HUES64 (cell line): ENCODE results near the gene CDK5R2.

ENCODE experiments used
- H3K27ac ChIP-seq: 2 replicates; pipeline ENCODE4 v1.7.0; 2013; ENCODE audit warnings: low read depth, low read length, inconsistent platforms
- H3K27me3 ChIP-seq: 2 replicates; pipeline ENCODE4 v1.6.1; 2013; ENCODE audit warnings: mild to moderate bottlenecking, low read length; ENCODE audit not compliant: insufficient read depth
- H3K36me3 ChIP-seq: 2 replicates; pipeline ENCODE4 v1.6.1; 2013; ENCODE audit warnings: mild to moderate bottlenecking, low read length; ENCODE audit not compliant: insufficient read depth
- H3K4me1 ChIP-seq: 2 replicates; pipeline ENCODE4 v1.6.1; 2013; ENCODE audit warnings: mild to moderate bottlenecking, low read length, moderate library complexity; ENCODE audit not compliant: insufficient read depth
- H3K4me3 ChIP-seq: 2 replicates; pipeline ENCODE4 v1.5.1; 2013; ENCODE audit warnings: mild to moderate bottlenecking, low read length, moderate library complexity
- H3K9ac ChIP-seq: 2 replicates; pipeline ENCODE4 v1.6.1; 2013; ENCODE audit warnings: mild to moderate bottlenecking, low read depth, low read length
- H3K9me3 ChIP-seq: 2 replicates; pipeline ENCODE4 v1.6.1; 2013; ENCODE audit warnings: low read depth, low read length; ENCODE audit not compliant: insufficient read depth
- WGBS: fragments of 150-250, 120-280 bp; methylation state at CpG from one replicate; pipeline ENCODE4 v1.1.7; 2013; ENCODE audit warnings: missing lambda C conversion rate; 5-methylcytosine and 5-hydroxymethylcytosine counted together

The CDK5R2 gene

GRCh38 chr2:218952160-218952559 lies 7.3 kb upstream of the CDK5R2 start:
- Histone ChIP-seq H3K4me1 (no peaks in the 10 kb centered on the region), H3K36me3 (no peaks in the 10 kb centered on the region), H3K27ac (no peak overlapping the region), H3K27me3 (peaks cover 45% of the 10 kb centered on the region), H3K4me3 (no peak overlapping the region), H3K9me3 (no peaks in the 10 kb centered on the region), H3K9ac (no peak overlapping the region)
- 96% methylated on average over 7 of the region's 7 CpGs for WGBS

DNA sequence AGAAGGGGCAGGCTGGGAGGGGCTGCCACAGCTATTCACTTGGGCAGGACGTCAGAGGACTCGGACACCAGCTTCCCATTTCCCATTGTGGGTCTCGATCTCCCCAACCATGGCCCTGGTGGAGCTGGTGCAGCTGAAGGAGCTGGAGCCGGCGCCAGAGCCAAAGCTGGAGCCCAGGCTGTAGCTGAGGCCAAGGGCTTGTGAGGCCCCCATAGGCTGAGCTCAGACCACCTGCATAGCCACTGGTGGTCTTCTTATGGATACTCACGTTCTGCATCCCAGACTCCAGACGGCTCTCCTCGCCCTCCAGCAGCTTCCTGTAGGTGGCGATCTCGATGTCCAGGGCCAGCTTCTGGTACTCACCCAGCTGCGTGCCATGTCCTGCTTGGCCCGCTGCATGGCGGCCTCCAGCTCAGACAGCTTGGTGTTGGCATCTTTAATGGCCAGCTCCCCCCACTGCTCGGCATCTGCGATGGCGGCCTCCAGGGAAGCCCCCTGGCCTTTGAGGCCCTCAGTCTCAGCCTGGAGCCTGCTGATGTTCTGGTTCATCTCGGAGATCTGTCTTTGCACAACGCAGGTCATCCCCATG lies 6.0 kb upstream of the CDK5R2 start:
- Histone ChIP-seq H3K27ac (no peak overlapping the region), H3K4me3 (no peak overlapping the region), H3K27me3 (peaks cover 58% of the 10 kb centered on the region), H3K9me3 (no peaks in the 10 kb centered on the region), H3K36me3 (no peaks in the 10 kb centered on the region), H3K4me1 (no peaks in the 10 kb centered on the region), H3K9ac (no peak overlapping the region)
- 69% methylated on average over 18 of the region's 18 CpGs for WGBS

DNA sequence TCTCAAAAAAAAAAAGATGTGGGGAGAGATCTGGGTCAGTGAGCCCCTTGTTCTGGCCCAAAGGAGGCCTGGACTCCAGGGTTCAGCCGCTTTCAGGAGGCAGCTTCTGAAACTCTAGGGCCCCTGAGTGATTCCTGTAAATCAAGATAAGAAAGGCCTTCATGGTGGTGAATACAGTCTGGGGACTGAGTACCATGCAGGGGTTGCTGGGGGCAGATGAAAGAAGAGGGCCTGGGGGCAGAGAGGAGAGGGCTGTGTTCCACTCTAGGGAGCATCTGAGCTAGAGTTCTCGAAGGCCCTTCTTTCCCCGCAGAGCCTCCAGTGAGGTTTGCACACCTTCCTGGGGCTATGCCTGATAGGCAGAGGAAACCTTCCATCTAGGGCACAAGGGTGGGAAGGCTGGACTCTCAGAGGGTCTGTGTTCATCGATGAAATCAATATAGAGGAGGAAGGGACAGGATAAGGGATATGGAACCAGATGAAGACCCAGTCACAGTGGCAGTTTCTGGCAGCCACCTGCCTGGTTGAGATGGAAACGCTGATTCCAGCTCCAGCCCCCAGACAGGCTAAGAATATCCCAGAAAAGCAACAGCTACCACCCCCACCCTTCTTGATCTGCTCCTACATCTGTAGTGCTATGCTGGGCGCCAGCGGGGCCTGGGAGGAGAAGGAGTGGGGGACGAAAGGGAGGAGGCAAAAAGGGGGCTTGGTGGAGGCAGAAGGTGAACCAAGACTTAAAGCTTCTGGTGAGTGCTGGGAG lies 4.7 kb upstream of the CDK5R2 start:
- 77% methylated on average over 8 of the region's 8 CpGs for WGBS
- no peak overlapping the region for H3K4me3 ChIP-seq
- H3K27me3 ChIP-seq, result peaks cover 63% of the 10 kb centered on the region
- H3K9ac ChIP-seq, result no peak overlapping the region
- H3K36me3 ChIP-seq, result no peaks in the 10 kb centered on the region
- no peaks in the 10 kb centered on the region for H3K4me1 ChIP-seq
- no peak overlapping the region for H3K27ac ChIP-seq
- no peaks in the 10 kb centered on the region for H3K9me3 ChIP-seq

GRCh38 chr2:218956039-218956438 lies 3.4 kb upstream of the CDK5R2 start:
- Histone ChIP-seq H3K36me3 (no peaks in the 10 kb centered on the region), H3K4me3 (no peak overlapping the region), H3K4me1 (peaks cover 2% of the 10 kb centered on the region; the same call in 1 of the 2 replicates), H3K27ac (no peak overlapping the region), H3K9me3 (no peaks in the 10 kb centered on the region), H3K27me3 (peaks cover 71% of the 10 kb centered on the region), H3K9ac (no peak overlapping the region)
- WGBS, result 77% methylated on average over 1 of the region's 1 CpG

- 83% methylated on average over 4 of the region's 4 CpGs for WGBS
- H3K27me3 ChIP-seq, result peaks cover 87% of the 10 kb centered on the region
- H3K4me1 ChIP-seq, result peaks cover 6% of the 10 kb centered on the region; the same call in 1 of the 2 replicates
- H3K9ac ChIP-seq, result no peak overlapping the region
- no peaks in the 10 kb centered on the region for H3K36me3 ChIP-seq
- H3K9me3 ChIP-seq, result no peaks in the 10 kb centered on the region
- H3K27ac ChIP-seq, result no peak overlapping the region
- H3K4me3 ChIP-seq, result no peak overlapping the region
These were observed 1.8 kb upstream of the CDK5R2 start for GRCh38 chr2:218957671-218958070.

- no peaks in the 10 kb centered on the region for H3K9me3 ChIP-seq
- 100% methylated on average over 1 of the region's 1 CpG for WGBS
- no peak overlapping the region for H3K9ac ChIP-seq
- no peak overlapping the region for H3K27ac ChIP-seq
- no peaks in the 10 kb centered on the region for H3K36me3 ChIP-seq
- peaks cover 6% of the 10 kb centered on the region; the same call in 1 of the 2 replicates for H3K4me1 ChIP-seq
- peak overlapping the region; percentile 85; the same call in 1 of the 2 replicates for H3K4me3 ChIP-seq
- peaks cover 88% of the 10 kb centered on the region for H3K27me3 ChIP-seq
These were observed 1.2 kb upstream of the CDK5R2 start for GRCh38 chr2:218958276-218958675.

- whole genome bisulfite sequencing, result 1% methylated on average over 67 of the region's 67 CpGs
- no peaks in the 10 kb centered on the region for H3K36me3 ChIP-seq
- H3K27ac ChIP-seq, result no peak overlapping the region
- peaks cover 77% of the 10 kb centered on the region for H3K27me3 ChIP-seq
- H3K4me1 ChIP-seq, result peaks cover 19% of the 10 kb centered on the region
- no peak overlapping the region for H3K9ac ChIP-seq
- no peaks in the 10 kb centered on the region for H3K9me3 ChIP-seq
- peak overlapping the region; percentile 85 for H3K4me3 ChIP-seq
These were observed 369 bp downstream of the CDK5R2 start for GRCh38 chr2:218959761-218960308.

GRCh38 chr2:218960309-218961165 lies 1.1 kb downstream of the CDK5R2 start:
- WGBS, result 3% methylated on average over 87 of the region's 87 CpGs
- H3K27me3 ChIP-seq, result peaks cover 70% of the 10 kb centered on the region

DNA sequence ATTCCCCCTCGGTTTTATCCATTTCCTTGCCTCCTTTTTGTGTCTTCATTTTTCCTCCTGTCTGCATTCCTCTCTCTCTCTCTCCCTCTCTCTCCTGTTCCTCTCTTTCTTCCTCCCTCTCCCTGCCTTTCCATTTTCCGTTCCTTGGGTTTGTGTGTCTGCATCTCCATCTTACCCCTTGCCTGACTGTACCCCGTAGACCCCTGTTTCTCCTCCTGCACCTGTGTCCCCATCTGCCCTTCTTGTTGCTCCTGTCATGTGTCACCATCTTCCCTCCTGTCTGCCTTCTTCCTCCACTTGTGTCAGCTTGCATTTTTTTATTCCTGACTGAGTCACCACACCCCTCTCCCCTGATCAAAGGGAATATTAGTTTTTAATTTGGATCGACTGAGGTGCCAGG lies 1.8 kb downstream of the CDK5R2 start:
- Histone ChIP-seq H3K4me1 (peaks cover 19% of the 10 kb centered on the region), H3K4me3 (no peak overlapping the region), H3K27ac (no peak overlapping the region), H3K36me3 (no peaks in the 10 kb centered on the region), H3K9me3 (no peaks in the 10 kb centered on the region), H3K9ac (no peak overlapping the region), H3K27me3 (peaks cover 64% of the 10 kb centered on the region)
- 16% methylated on average over 4 of the region's 4 CpGs for WGBS

More at GRCh38 chr2:218960309-218961165, 1.1 kb downstream of the CDK5R2 start:
- H3K4me3 ChIP-seq, result peak overlapping the region; percentile 85
- H3K36me3 ChIP-seq, result no peaks in the 10 kb centered on the region
- no peak overlapping the region for H3K27ac ChIP-seq
- no peaks in the 10 kb centered on the region for H3K9me3 ChIP-seq
- H3K4me1 ChIP-seq, result peaks cover 19% of the 10 kb centered on the region
- no peak overlapping the region for H3K9ac ChIP-seq

DNA sequence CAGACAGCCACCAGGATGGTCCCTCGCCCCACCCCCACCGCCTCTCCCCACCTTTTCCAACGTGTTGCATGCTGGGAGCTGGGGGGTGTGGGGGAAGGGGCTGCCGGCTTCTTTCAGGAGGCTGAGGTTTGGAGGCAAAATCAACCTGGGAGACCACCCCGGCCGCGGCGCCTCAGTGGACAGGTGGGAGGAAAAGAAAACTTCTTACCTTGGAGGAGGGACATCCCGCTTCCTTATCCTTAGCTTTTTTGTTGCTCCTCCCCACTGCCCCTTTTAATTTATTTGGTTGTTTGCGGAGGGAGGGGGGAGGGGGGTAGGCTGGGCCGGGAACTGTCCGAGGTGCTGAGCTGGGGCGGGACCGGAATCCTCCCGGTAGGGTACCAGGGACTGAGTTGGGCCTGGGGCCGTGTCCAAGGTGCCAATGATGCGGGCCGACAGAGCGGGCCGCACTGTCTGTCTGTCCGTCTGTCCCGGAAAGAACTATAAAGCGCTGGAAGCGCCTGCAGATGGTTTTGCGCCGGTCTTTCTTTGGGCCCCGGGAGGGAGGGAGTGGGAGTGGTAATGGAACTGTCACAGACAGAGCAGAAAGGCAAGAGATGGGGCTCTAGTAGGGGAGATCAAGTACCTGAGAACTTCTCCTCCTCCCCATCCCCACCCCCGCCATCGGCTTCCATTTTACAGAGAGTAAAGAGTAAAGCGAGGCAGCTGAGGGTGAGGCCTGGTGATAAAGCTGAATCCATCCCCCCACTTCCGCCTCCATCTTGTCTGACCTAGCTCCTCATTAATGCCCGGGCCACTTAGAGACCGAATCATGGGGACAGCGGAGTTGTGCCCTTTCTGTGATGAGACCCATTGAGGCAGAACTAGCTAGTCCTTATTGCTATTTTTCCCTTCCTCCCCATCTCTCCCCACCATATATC lies 2.4 kb downstream of the CDK5R2 start:
- no peaks in the 10 kb centered on the region for H3K36me3 ChIP-seq
- peaks cover 61% of the 10 kb centered on the region for H3K27me3 ChIP-seq
- peaks cover 19% of the 10 kb centered on the region for H3K4me1 ChIP-seq
- H3K27ac ChIP-seq, result no peak overlapping the region
- H3K9me3 ChIP-seq, result no peaks in the 10 kb centered on the region
- WGBS, result 23% methylated on average over 30 of the region's 34 CpGs
- H3K9ac ChIP-seq, result no peak overlapping the region
- peak overlapping the region; percentile 37 for H3K4me3 ChIP-seq
